ENCODE data around the gene LACRT. TPM values are rescaled to one million over a fixed set of nuclear protein-coding genes. Genes with fewer than 3 reads are reported as not detected.
"Not testable (repeated sequence)": the region's sequence is repeated elsewhere in the genome, so short reads cannot be mapped to it uniquely, and the experiment has no call there.

The LACRT gene
- not detected for total RNA-seq

- no peak for DNase-seq
Measured at GRCh38 chr12:54634795-54635194, at the start of gene LACRT. Gene LACRT, minus strand, starts transcription at chr12:54634895. Its CDS starts 54 bp downstream, at chr12:54634841.

- DNase-seq, result no peak
Measured at GRCh38 chr12:54683398-54683797, 48.7 kb upstream of the LACRT start.

- no peak for DNase-seq
Measured at GRCh38 chr12:54682674-54683073, 48.0 kb upstream of the LACRT start.

- no peak for DNase-seq
Measured at GRCh38 chr12:54680374-54680773, 45.7 kb upstream of the LACRT start.

GRCh38 chr12:54678131-54678530, 43.4 kb upstream of the LACRT start:
- DNase-seq, result no peak

- no peak for DNase-seq
Measured at GRCh38 chr12:54667945-54668344, 33.2 kb upstream of the LACRT start.

GRCh38 chr12:54666008-54666407, 31.3 kb upstream of the LACRT start:
- no peak for DNase-seq

- not testable (repeated sequence) for DNase-seq
Measured at GRCh38 chr12:54665022-54665635, 30.4 kb upstream of the LACRT start.

- no peak for DNase-seq
Measured at GRCh38 chr12:54663603-54664002, 28.9 kb upstream of the LACRT start.

- DNase-seq, result no peak
Measured at GRCh38 chr12:54662026-54662425, 27.3 kb upstream of the LACRT start.

GRCh38 chr12:54661048-54661447, 26.4 kb upstream of the LACRT start:
- no peak for DNase-seq

- DNase-seq, result no peak
Measured at GRCh38 chr12:54660320-54660962, 25.7 kb upstream of the LACRT start.

GRCh38 chr12:54658306-54659264, 23.9 kb upstream of the LACRT start:
- no peak for DNase-seq

GRCh38 chr12:54657105-54657607, 22.5 kb upstream of the LACRT start:
- DNase-seq, result no peak

- DNase-seq, result no peak
Measured at GRCh38 chr12:54654926-54655325, 20.2 kb upstream of the LACRT start.

- DNase-seq, result no peak
Measured at GRCh38 chr12:54653025-54653424, 18.3 kb upstream of the LACRT start.

GRCh38 chr12:54650889-54651288, 16.2 kb upstream of the LACRT start:
- no peak for DNase-seq

GRCh38 chr12:54650409-54650808, 15.7 kb upstream of the LACRT start:
- DNase-seq, result no peak

GRCh38 chr12:54649825-54650224, 15.1 kb upstream of the LACRT start:
- no peak for DNase-seq

GRCh38 chr12:54648265-54648664, 13.6 kb upstream of the LACRT start, which contains the start of gene DCD:
Gene DCD, minus strand, starts transcription at chr12:54648365. Its CDS starts 62 bp downstream, at chr12:54648303.
- no peak for DNase-seq

GRCh38 chr12:54641554-54641953, 6.9 kb upstream of the LACRT start:
- DNase-seq, result no peak

- DNase-seq, result no peak
Measured at GRCh38 chr12:54641089-54641488, 6.4 kb upstream of the LACRT start.

- DNase-seq, result not testable (repeated sequence)
Measured at GRCh38 chr12:54639112-54639511, 4.4 kb upstream of the LACRT start.

Measured in occipital lobe (tissue), 2 donors.